Liver (tissue), 3 donors: ENCODE results near the gene SUSD4.

ENCODE experiments used
- GABPA ChIP-seq, 2 donors: IDR thresholded peaks in 1 of 2; conservative IDR thresholded peaks in 1 of 2; 2 replicates each; pipeline ENCODE4 v1.6.1; 2016; ENCODE audit warnings: antibody characterized with exemption in 2 of 2, mild to moderate bottlenecking in 1 of 2, moderate library complexity in 1 of 2
- TF ChIP-seq, protein P1 (sequence below): fragments of 150-350 bp; IDR thresholded peaks from 2 replicates; pipeline ENCODE4 v1.5.1; 2017; ENCODE audit warnings: improper control_type of control experiment, low read depth, low read length; ENCODE audit not compliant: missing input control
- donor health status: healthy.
- donor health status: healthy.

GRCh38 chr1:223214261-223214807, 149.6 kb downstream of the SUSD4 start:
- TF ChIP-seq, protein P1, sequence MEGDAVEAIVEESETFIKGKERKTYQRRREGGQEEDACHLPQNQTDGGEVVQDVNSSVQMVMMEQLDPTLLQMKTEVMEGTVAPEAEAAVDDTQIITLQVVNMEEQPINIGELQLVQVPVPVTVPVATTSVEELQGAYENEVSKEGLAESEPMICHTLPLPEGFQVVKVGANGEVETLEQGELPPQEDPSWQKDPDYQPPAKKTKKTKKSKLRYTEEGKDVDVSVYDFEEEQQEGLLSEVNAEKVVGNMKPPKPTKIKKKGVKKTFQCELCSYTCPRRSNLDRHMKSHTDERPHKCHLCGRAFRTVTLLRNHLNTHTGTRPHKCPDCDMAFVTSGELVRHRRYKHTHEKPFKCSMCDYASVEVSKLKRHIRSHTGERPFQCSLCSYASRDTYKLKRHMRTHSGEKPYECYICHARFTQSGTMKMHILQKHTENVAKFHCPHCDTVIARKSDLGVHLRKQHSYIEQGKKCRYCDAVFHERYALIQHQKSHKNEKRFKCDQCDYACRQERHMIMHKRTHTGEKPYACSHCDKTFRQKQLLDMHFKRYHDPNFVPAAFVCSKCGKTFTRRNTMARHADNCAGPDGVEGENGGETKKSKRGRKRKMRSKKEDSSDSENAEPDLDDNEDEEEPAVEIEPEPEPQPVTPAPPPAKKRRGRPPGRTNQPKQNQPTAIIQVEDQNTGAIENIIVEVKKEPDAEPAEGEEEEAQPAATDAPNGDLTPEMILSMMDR = no peak
- TF ChIP-seq GABPA (IDR thresholded peaks at IDR 0.05 in 1 of 2, conservative IDR thresholded peaks at IDR 0.05 in 1 of 2) = no peak
